ENCODE measurements around the gene SLC22A31. TPM values are rescaled to one million over a fixed set of nuclear protein-coding genes. Genes with fewer than 3 reads are reported as not detected.

SLC22A31 gene
- polyA plus RNA-seq, 1 donor from 2014 or later, result not detected

DNA sequence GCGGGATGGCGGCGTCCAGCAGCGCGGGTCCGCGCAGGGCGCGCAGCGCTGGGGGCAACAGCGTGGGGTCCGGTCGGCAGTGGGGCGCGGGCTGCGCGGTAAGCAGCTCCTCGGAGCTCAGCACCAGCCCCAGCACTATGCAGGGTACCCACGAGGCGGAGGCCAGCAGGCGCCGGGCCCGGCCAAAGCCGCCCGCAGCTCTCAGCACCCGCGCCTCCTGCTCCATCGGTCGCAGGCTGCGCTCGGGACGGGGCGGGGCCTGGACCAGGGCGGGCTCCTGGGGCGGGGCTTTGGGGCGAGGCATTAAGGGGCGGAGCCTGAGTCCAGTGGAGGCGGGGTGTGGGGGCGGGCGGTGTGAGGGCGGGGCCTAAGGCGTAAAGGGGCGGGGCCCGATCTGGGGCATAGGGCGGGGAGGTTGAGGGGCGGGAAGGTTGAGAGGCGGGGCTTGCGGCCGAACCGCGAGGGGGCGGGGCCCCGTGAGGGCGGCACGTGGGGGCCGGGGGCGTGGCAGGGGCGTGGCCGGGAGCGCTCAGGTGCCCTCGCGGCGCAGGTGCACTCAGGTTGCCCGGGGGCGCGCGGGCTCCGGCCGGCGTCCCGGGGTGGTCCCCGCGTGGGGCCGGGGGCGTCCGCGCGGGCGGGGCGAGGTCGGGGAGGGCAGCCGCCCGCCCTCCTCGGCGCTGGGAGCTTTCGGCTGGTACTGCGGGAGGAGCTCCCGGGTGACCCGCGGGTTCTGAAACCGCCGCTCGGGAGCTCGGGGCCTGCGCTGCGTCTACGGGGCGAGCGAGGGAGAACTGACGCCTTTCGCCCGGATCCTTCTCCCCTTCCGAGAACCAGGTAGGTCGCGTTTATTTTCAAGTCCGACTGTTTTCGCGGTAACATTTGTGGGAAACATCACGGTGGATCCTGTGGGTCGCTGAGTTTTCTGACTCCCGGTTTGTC, 1.4 kb upstream of the SLC22A31 start:
- Mint-ChIP-seq H3K27me3 (peaks cover 47% of the 10 kb centered on the region), H3K4me3 (peak overlapping the region in 1 of 4 donors; percentile 37), H3K27ac (peak overlapping the region in 2 of 3 donors; percentile 67 to 69), H3K4me1 (peaks cover 0 to 6% (median 0%) of the 10 kb centered on the region in 3 donors), H3K9me3 (peaks cover 3% of the 10 kb centered on the region in 3 donors), H3K36me3 (no peaks in the 10 kb centered on the region)

DNA sequence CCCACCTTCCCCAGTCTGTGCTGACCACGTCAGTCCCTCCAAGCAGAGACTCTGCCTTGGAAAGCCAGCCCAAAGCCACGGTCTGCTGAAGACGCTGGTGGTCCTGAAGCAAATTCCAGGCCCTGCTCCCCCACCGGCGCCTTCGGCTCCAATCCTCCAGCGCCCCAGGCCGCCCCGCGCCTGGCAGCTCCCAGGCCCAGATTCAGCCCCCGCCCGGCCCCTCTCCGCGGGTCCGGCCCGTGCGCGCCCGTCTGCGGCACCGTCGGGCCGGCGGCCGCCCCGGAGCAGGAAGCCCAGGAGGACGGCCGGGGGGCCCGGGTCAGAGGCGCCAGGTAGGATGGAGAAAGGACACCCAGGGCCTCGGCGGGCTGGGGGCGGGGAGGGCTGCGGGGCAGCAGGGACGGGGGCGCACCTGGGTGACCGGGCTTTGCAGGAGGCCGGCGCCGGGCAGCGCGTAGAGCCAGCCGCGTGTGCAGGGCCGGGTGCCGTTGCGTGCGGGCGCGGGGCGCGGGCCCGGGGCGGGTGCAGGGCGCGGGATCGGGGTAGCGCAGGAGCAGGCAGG, 594 bp upstream of the SLC22A31 start:
- H3K27ac Mint-ChIP-seq, result peak overlapping the region in 1 of 3 donors; percentile 75

DNA sequence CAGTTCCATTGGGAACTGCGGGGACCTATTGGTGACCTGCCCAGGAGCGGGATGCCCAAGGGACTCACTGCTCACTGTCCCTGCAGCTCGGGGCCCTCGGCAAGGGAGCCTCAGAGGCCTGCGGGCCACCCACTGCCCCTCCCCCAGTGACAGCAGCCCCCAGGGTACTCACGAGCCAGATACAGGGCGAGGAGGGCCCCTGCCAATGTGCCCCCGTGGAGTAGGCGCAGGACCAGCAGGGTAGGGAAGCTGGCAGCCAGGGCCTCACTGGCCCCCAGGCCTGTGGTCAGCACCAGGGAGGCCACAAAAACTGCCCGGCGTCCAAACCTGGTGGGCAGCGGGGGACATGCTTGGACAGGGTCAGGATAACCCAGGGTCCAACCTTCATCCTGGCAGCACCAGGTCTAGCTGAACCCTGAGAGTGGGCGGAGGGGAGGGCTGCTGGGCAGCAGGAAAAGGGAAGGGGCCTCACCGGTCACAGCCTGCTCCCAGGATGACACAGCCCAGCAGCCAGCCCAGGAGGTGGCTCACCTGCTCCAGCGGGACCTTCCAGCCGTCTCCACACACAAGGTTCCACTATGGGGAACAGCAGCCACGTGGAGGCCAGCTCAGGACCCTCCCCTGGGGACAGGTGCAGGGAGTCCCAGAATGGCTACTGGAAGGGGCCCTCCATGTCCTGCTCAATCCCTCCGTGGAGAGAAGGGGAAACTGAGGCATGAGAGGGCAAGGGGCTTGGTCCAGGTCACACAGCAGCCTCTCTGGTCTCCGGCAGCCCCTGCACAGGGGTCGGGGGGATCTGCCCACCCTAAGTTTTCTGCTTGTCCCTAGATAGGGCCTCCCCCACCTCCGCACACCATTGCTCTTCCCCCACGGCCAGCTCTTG, 855 bp downstream of the SLC22A31 start:
- peaks cover 3% of the 10 kb centered on the region in 3 donors for H3K9me3 Mint-ChIP-seq
- H3K36me3 Mint-ChIP-seq, result no peaks in the 10 kb centered on the region
- peak overlapping the region in 1 of 3 donors; percentile 75 for H3K27ac Mint-ChIP-seq
- peaks cover 47% of the 10 kb centered on the region for H3K27me3 Mint-ChIP-seq
- peaks cover 0 to 6% (median 3%) of the 10 kb centered on the region in 3 donors for H3K4me1 Mint-ChIP-seq
- peak overlapping the region in 1 of 4 donors; percentile 23 for H3K4me3 Mint-ChIP-seq

More for the DNA sequence above, 594 bp upstream of the SLC22A31 start:
- Mint-ChIP-seq H3K4me3 (peak overlapping the region in 2 of 4 donors; percentile 23 to 85), H3K4me1 (peaks cover 0 to 6% (median 0%) of the 10 kb centered on the region in 3 donors), H3K36me3 (no peaks in the 10 kb centered on the region), H3K9me3 (peaks cover 3% of the 10 kb centered on the region in 3 donors), H3K27me3 (peaks cover 47% of the 10 kb centered on the region)

DNA sequence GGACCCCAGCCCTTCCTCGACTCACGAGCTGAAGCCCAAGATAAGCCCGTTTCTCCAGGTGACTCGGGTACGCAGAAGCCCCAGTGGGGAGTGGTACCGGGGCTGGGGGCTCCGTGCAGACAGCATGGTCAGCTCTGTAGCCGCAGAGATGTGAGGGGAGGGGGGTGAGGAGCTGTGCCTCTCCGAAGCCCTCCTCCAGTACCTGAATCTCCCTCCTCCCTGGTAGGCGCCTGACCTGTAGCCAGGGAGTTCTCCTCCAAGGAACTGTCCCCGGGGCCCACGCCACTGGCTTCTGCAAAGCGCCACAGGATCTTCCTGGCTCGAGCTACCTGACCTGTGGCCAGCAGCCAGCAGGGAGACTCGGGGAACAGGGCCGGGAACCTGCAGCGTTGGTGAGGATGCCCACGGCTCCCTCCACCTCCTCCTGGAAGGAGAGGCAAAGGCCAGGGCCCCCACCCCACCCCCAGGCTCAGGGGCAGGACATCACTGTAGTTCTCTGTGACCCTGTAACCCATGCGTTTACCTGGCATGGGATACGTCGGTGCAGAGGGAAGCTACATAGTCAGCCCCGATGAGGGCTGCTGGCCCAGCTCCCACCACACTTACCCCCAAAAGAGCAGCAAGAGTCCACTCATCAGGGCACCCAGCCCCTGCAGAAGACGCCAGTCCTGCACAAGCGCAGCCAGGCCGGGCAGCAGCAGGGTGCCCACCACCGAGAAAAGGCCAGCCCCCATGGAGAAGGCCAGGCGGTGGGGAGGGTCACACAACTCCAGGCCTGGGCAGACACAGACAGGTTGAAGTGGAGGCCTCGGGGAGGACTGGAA, 1.7 kb downstream of the SLC22A31 start:
- Mint-ChIP-seq H3K36me3 (no peaks in the 10 kb centered on the region), H3K4me1 (peaks cover 0 to 6% (median 3%) of the 10 kb centered on the region in 3 donors), H3K4me3 (no peak overlapping the region), H3K27me3 (peaks cover 41% of the 10 kb centered on the region), H3K9me3 (peaks cover 3% of the 10 kb centered on the region in 3 donors), H3K27ac (no peak overlapping the region)

DNA sequence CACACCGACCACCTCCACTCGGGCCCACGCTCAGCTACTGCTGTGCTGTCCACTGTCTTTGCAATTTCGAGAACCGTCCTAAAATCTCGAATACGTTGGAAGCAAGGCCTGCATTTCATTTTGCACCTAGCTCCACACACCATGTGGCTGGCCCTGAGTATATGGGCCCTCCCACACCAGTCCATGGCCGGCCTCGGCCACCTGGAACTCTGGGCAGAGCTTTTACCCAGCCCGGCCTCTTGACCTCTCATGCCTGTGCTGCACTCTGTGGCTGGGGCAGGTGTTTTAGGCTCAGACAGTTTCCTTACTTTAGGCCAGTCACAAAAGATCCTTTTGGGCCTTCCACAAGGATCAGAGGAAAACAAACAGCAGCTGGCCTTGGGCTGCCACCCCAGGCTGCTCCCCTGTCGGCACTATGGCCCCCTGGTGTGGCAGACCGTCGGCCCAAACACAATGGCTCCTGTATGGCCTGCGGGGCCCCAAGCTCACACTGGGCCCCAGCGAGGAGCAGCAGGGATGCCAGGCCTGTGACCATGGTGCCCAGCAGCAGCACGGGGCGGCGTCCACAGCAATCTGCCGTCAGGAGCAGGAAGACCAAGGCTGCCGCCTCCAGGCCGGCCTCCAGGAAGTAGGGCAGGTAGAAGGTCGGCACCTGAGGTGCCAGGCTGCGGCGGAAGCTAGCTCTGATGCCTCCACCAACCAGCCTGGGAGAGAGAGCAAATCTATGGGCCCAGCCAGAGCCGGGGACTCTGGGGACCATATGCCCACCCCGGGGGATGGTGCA, 2.5 kb downstream of the SLC22A31 start:
- Mint-ChIP-seq H3K36me3 (no peaks in the 10 kb centered on the region), H3K27ac (no peak overlapping the region), H3K27me3 (peaks cover 34% of the 10 kb centered on the region), H3K9me3 (peaks cover 0 to 3% (median 0%) of the 10 kb centered on the region in 3 donors), H3K4me1 (peaks cover 0 to 3% (median under 1%) of the 10 kb centered on the region in 3 donors), H3K4me3 (no peak overlapping the region)

DNA sequence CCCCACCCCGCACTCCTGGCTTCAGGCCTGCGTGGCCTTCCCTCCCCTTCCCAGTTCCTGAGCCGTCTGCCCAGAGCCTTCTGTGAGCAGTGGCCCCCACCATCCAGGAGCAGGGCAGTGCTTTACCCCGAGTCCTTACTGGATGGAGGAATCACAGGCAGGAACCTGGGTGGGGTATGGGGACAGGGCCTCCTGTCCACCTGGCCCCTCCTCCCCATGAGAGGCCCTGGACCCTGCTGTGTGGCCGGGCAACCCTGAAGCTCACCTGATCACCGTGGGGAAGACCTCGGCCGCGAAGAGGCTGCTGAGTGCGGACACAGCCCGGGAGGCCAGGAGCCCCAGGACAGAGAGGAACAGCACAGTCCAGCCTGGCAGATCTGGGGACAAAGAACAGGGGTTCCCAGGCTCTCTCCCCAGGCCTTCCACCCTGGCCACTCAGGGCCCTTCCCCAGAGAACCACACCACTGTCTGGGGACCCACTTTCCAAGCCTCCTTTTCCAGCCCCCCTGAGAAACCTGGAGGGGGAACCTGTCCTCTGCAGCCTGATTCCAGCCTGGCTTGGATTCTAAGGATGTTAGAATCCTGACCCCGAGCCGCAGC, 3.2 kb downstream of the SLC22A31 start:
- Mint-ChIP-seq H3K36me3 (no peaks in the 10 kb centered on the region), H3K9me3 (no peaks in the 10 kb centered on the region), H3K4me1 (peaks cover 0 to 3% (median 0%) of the 10 kb centered on the region in 3 donors), H3K4me3 (no peak overlapping the region), H3K27me3 (peaks cover 28% of the 10 kb centered on the region), H3K27ac (peak overlapping the region in 1 of 3 donors; percentile 59)

DNA sequence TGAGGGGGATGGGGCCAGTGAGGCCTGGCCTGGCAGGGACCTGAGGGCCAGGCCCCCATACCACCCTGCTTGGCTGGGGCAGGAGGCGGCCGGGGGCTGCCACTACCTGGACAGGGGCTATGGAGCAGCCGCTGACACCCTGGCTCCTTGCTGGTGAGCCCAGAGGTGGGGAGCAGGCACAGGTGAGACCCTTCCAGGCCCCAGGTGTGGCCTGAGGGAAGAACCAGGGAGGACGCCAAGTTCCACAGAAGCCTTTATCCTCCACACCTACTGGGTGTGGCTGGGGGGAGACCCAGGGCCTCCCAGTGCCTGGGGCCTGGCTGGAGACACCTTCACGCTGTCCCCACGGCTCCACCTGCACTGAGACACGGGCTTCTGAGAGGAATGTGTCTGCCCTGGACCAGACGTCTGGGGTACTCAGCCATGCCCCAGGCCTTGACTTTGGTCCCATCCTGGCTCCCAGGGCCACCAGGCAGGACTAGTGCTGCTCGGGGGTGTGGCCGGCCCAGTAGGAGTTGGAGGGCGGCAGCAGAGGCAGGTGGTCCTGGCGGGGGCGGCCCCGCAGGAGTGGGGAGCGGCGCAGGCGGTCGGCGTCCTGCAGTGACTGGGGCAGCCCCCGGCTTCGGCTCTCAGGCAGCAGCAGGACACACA, 4.7 kb downstream of the SLC22A31 start:
- H3K4me3 Mint-ChIP-seq, result no peak overlapping the region
- peaks cover 0 to 3% (median 2%) of the 10 kb centered on the region in 3 donors for H3K4me1 Mint-ChIP-seq
- H3K36me3 Mint-ChIP-seq, result no peaks in the 10 kb centered on the region
- H3K27me3 Mint-ChIP-seq, result peaks cover 26% of the 10 kb centered on the region
- no peak overlapping the region for H3K27ac Mint-ChIP-seq
- no peaks in the 10 kb centered on the region for H3K9me3 Mint-ChIP-seq

DNA sequence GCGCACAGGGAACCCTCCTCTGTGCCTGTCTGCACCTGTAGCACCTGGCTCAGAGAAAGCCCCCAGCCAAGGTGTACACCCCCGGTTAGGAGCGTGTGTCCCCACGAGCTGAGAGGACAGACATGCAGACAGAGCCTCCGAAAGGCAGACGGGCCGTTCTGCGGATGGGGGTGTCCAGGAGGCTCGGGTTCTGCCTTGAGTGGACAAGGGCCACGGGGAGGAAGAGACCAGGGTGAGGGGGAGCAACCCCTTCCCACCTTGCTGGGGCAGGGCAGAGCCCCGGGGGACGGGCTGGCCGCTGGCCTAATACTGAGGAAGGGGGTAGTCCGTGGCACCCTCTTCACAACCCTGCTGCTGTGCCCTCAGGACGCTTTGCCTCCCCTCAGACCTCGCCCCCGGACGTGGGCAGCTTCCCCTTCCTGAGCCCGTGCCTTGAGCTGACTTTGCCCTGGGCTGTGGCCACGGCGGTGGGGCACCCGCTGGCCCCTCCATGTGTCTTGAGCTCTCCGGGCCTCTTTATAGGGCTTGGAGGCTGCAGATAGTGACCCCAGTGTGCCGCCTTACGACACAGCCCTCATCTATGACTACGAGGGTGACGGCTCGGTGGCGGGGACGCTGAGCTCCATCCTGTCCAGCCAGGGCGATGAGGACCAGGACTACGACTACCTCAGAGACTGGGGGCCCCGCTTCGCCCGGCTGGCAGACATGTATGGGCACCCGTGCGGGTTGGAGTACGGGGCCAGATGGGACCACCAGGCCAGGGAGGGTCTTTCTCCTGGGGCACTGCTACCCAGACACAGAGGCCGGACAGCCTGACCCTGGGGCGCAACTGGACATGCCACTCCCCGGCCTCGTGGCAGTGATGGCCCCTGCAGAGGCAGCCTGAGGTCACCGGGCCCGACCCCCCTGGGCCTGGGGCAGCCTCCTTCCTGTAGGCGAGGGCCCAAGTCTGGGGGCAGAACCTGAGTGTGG, 5.7 kb downstream of the SLC22A31 start:
- H3K27ac Mint-ChIP-seq, result peak overlapping the region in 1 of 3 donors; percentile 82
- H3K4me1 Mint-ChIP-seq, result peaks cover 0 to 3% (median 2%) of the 10 kb centered on the region in 3 donors
- H3K36me3 Mint-ChIP-seq, result no peaks in the 10 kb centered on the region
- H3K9me3 Mint-ChIP-seq, result no peaks in the 10 kb centered on the region
- H3K27me3 Mint-ChIP-seq, result peaks cover 17% of the 10 kb centered on the region
- H3K4me3 Mint-ChIP-seq, result peak overlapping the region in 1 of 4 donors; percentile 39

DNA sequence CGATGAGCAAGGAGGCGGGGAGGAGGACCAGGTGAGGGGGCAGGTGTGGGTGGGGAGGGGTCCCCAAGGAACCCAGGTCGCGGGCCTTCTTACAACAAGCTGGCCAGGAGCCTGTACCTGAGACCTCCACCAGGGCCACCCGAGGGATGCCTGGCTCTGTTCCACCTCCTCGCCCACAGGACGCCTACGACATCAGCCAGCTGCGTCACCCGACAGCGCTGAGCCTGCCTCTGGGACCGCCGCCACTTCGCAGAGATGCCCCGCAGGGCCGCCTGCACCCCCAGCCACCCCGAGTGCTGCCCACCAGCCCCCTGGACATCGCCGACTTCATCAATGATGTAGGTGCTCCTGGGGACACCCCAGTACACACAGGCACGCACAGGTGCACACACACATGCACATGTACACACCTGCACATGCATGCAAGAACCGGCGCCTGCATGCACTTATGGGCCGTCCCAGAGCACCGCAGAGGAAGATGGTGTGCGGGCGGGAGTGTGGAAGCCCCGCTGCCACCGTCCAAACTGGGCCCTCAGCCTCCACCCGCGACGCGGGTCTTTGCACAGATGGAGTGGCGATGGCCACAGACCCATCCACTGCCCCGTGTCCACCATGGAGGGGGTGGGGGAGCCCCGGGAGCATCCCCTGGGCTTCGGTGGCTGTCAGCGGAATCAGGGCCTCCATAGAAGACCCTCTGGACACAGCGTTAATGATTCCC, 6.6 kb downstream of the SLC22A31 start:
- H3K4me1 Mint-ChIP-seq, result peaks cover 0 to 3% (median 2%) of the 10 kb centered on the region in 3 donors
- H3K36me3 Mint-ChIP-seq, result no peaks in the 10 kb centered on the region
- H3K9me3 Mint-ChIP-seq, result no peaks in the 10 kb centered on the region
- no peak overlapping the region for H3K27ac Mint-ChIP-seq
- H3K27me3 Mint-ChIP-seq, result peaks cover 11% of the 10 kb centered on the region
- peak overlapping the region in 1 of 4 donors; percentile 39 for H3K4me3 Mint-ChIP-seq

DNA sequence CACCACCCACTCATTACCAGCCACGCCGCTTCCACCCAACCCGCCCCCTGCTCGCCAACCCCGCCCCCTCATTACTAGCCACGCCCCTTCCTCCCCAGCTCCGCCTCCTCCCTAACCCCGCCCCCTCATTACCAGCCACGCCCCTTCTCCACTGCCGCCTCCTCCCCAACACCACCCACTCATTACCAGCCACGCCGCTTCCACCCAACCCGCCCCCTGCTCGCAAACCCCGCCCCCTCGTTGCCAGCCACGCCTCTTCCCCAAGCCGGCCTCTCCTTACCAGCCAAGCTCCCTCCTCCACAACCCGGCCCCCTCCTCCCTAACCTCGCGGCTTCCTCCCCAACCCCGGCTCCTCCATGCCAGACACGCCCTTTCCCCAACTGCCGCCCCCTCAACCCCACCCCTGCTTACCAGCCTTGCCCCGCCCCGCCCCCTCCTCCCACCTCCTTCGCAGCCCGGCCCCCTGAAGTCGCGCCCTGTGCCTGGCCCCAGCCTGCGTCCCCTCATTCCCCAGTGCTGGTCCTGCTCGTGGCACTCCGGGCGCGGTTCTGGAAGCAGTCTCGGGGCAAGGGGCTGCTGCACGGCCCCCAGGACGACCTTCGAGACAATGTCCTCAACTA, 7.3 kb downstream of the SLC22A31 start:
- Mint-ChIP-seq H3K27me3 (peaks cover 8% of the 10 kb centered on the region), H3K4me3 (peak overlapping the region in 1 of 4 donors; percentile 5), H3K36me3 (no peaks in the 10 kb centered on the region), H3K9me3 (no peaks in the 10 kb centered on the region), H3K4me1 (peaks cover 0 to 3% (median 2%) of the 10 kb centered on the region in 3 donors), H3K27ac (peak overlapping the region in 1 of 3 donors; percentile 59)

Data from IgD-negative memory B cell (primary cell).